Limb (tissue), 2 donors: ENCODE data around the gene BPTF.
A peak's percentile ranks its signal among the peaks of the same experiment; 100 is the strongest.
"Not testable (repeated sequence)": the region's sequence is repeated elsewhere in the genome, so short reads cannot be mapped to it uniquely, and the experiment has no call there.

Source experiments
- DNase-seq, 2 donors: peaks; one replicate each; pipeline ENCODE4 v3.0.0-alpha.2; 2016; ENCODE audit errors: extremely low spot score in 2 of 2

BPTF gene

GRCh38 chr17:67824735-67825626 is at the start of gene BPTF:
Gene BPTF (plus strand): TSS chr17:67825503. CDS start chr17:67825725, 222 bp downstream.
- DNase-seq: peak; percentile 92 to 96

- peak; percentile 32 to 45 for DNase-seq
Measured at GRCh38 chr17:67779098-67779672, 46.1 kb upstream of the BPTF start.

GRCh38 chr17:67784364-67785121 is 40.8 kb upstream of the BPTF start:
- DNase-seq: no peak

- DNase-seq: no peak
Measured at GRCh38 chr17:67785122-67785477, 40.2 kb upstream of the BPTF start.

- no peak for DNase-seq
Measured at GRCh38 chr17:67785504-67785903, 39.8 kb upstream of the BPTF start.

GRCh38 chr17:67800495-67800928 is 24.8 kb upstream of the BPTF start:
- DNase-seq: peak in 1 of 2 donors; percentile 42

- DNase-seq: no peak
Measured at GRCh38 chr17:67801626-67802175, 23.6 kb upstream of the BPTF start.

- no peak for DNase-seq
Measured at GRCh38 chr17:67810464-67810863, 14.8 kb upstream of the BPTF start.

GRCh38 chr17:67812380-67812779 is 12.9 kb upstream of the BPTF start:
- DNase-seq: not testable (repeated sequence)

- DNase-seq: no peak
Measured at GRCh38 chr17:67813803-67814180, 11.5 kb upstream of the BPTF start.

GRCh38 chr17:67818110-67819002 is 6.9 kb upstream of the BPTF start:
- DNase-seq: no peak

- DNase-seq: no peak
Measured at GRCh38 chr17:67819722-67820121, 5.6 kb upstream of the BPTF start.

- no peak for DNase-seq
Measured at GRCh38 chr17:67821871-67822367, 3.4 kb upstream of the BPTF start.

GRCh38 chr17:67825627-67826601 is 611 bp downstream of the BPTF start:
- peak; percentile 44 to 78 for DNase-seq

- DNase-seq: no peak
Measured at GRCh38 chr17:67829331-67829730, 4.0 kb downstream of the BPTF start.

- DNase-seq: no peak
Measured at GRCh38 chr17:67830440-67830839, 5.1 kb downstream of the BPTF start.

- no peak for DNase-seq
Measured at GRCh38 chr17:67831268-67831667, 6.0 kb downstream of the BPTF start.

GRCh38 chr17:67833134-67833533 is 7.8 kb downstream of the BPTF start:
- no peak for DNase-seq

GRCh38 chr17:67833946-67834631 is 8.8 kb downstream of the BPTF start:
- DNase-seq: no peak
